IMR-90 (cell line): Measurements from ENCODE around the gene STARD10.

Experiments used
- BHLHE40 ChIP-seq: fragments of 150-350 bp; IDR thresholded peaks from 2 replicates; pipeline ENCODE4 v1.6.1; 2016; ENCODE audit warnings: mild to moderate bottlenecking, low read depth, low read length
- CEBPB ChIP-seq: IDR thresholded peaks from 2 replicates; pipeline ENCODE4 v1.6.1; 2012; ENCODE audit warnings: low read depth, low read length, improper control_type of control experiment
- CHD1 ChIP-seq: IDR thresholded peaks from 2 replicates; pipeline ENCODE4 v1.6.1; 2012; ENCODE audit warnings: low read depth, low read length, improper control_type of control experiment
- ELK1 ChIP-seq: fragments of 150-350 bp; IDR thresholded peaks from 2 replicates; pipeline ENCODE4 v1.6.1; 2016; ENCODE audit warnings: low read depth, mild to moderate bottlenecking, low read length, moderate library complexity, borderline replicate concordance
- FOS ChIP-seq: fragments of 150-350 bp; IDR thresholded peaks from 2 replicates; pipeline ENCODE4 v1.6.1; 2016; ENCODE audit warnings: low read depth, low read length
- MAFK ChIP-seq: IDR thresholded peaks from 2 replicates; pipeline ENCODE4 v1.6.1; 2012; ENCODE audit warnings: low read depth, low read length, improper control_type of control experiment
- NFE2L2 ChIP-seq: fragments of 150-350 bp; IDR thresholded peaks from 2 replicates; pipeline ENCODE4 v1.6.1; 2016; ENCODE audit warnings: low read depth, mild to moderate bottlenecking, low read length
- POLR2A ChIP-seq: IDR thresholded peaks from 2 replicates; pipeline ENCODE4 v1.6.1; 2012; ENCODE audit warnings: mild to moderate bottlenecking, low read depth, low read length
- RAD21 ChIP-seq: IDR thresholded peaks from 2 replicates; pipeline ENCODE4 v1.6.1; 2012; ENCODE audit warnings: low read length, improper control_type of control experiment
- RCOR1 ChIP-seq: IDR thresholded peaks from 2 replicates; pipeline ENCODE4 v1.6.1; 2012; ENCODE audit warnings: mild to moderate bottlenecking, low read length, improper control_type of control experiment; ENCODE audit not compliant: insufficient replicate concordance
- RFX5 ChIP-seq: IDR thresholded peaks from 2 replicates; pipeline ENCODE4 v1.8.0; 2012; ENCODE audit warnings: low read depth, mild to moderate bottlenecking, low read length, moderate library complexity
- SMC3 ChIP-seq: fragments of 150-350 bp; IDR thresholded peaks from 2 replicates; pipeline ENCODE4 v1.6.1; 2016; ENCODE audit warnings: low read depth, mild to moderate bottlenecking, antibody characterized with exemption, low read length, moderate library complexity
- TF ChIP-seq, protein P1 (sequence below): conservative IDR thresholded peaks from 2 replicates; pipeline ENCODE4 v1.5.1; 2012; ENCODE audit warnings: mild to moderate bottlenecking, low read depth, low read length, improper control_type of control experiment

DNA sequence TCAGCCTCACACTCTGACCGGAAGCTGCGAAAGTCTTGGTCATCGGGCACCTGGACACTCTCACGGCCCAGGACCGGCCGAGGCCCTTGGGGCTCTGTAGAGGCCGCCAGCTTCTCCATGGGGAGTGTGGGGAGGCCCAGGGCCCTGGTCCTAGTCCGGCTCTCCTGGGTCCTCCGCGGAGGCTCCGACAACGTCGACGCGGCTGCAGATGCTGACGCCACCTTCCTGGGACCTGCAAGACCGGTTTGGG, 12.9 kb downstream of the STARD10 start:
- TF ChIP-seq, protein P1, sequence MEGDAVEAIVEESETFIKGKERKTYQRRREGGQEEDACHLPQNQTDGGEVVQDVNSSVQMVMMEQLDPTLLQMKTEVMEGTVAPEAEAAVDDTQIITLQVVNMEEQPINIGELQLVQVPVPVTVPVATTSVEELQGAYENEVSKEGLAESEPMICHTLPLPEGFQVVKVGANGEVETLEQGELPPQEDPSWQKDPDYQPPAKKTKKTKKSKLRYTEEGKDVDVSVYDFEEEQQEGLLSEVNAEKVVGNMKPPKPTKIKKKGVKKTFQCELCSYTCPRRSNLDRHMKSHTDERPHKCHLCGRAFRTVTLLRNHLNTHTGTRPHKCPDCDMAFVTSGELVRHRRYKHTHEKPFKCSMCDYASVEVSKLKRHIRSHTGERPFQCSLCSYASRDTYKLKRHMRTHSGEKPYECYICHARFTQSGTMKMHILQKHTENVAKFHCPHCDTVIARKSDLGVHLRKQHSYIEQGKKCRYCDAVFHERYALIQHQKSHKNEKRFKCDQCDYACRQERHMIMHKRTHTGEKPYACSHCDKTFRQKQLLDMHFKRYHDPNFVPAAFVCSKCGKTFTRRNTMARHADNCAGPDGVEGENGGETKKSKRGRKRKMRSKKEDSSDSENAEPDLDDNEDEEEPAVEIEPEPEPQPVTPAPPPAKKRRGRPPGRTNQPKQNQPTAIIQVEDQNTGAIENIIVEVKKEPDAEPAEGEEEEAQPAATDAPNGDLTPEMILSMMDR = no peak
- no peak for TF ChIP-seq FOS
- TF ChIP-seq POLR2A = no peak
- no peak for TF ChIP-seq CEBPB
- no peak for TF ChIP-seq RCOR1
- TF ChIP-seq SMC3 = no peak
- TF ChIP-seq RAD21 = no peak
- TF ChIP-seq NFE2L2 = no peak
- no peak for TF ChIP-seq CHD1
- no peak for TF ChIP-seq RFX5
- TF ChIP-seq BHLHE40 = no peak
- no peak for TF ChIP-seq ELK1
- no peak for TF ChIP-seq MAFK
